ENCODE results near the gene CDC42. TPM values are rescaled to one million over a fixed set of nuclear protein-coding genes. Genes with fewer than 3 reads are reported as not detected.

The CDC42 gene
- total and polyA plus RNA-seq, 2 of the 13 experiments (the other 11 are each of a cell fraction or from before 2014, with no cell fraction given): 138 to 237 TPM

DNA sequence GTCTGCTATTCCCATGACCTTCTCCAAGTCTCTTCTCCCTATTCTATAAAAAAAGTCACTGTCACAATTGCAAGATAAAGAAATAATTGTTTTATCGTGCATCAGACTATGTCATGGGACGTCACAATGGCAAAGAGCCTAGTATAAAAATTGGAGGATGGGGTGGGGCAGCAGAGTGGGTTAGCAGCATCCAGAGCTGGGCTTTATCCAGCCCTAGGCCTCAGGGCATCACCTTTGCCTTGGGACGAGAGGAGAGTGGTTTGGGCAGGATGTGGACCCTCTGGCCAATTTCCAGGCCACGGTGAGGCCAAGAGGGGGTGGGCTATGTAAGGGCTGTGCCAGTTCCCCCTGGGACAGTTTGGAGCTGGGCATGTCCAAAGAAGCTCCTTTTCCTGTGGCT lies 64.7 kb downstream of the CDC42 start:
- WGBS (ENCODE audit: low lambda C conversion rate): 94% methylated on average over 3 of the region's 4 CpGs
- peaks cover 10% of the 10 kb centered on the region; the same call in 1 of the 2 replicates for H4K20me1 ChIP-seq (ENCODE audit: insufficient read depth, low read length)
- H3K9me3 ChIP-seq (ENCODE audit: low read length): no peaks in the 10 kb centered on the region
- no peak overlapping the region for H3K4me3 ChIP-seq (replicated peaks in 1 of 3; ENCODE audit: insufficient read depth in 1 of 3, low read depth in 2 of 3, low read length in 3 of 3)
- no peak overlapping the region for H3K4me2 ChIP-seq (ENCODE audit: low read depth, low read length)
- H3K27me3 ChIP-seq (ENCODE audit: control insufficient read depth in 1 of 2, insufficient read depth in 2 of 2, low read length in 2 of 2): no peaks in the 10 kb centered on the region
- FAIRE-seq (no peak), DNase-seq (ENCODE audit: low spot score) (no peak), ATAC-seq (no peak)
- CTCF ChIA-PET (ENCODE audit: low intra/inter-chr PET ratio, low total read pairs): no interaction called here
- TF ChIP-seq ZNF75D (CRISPR knock-in tag; IDR thresholded peaks at IDR 0.05; ENCODE audit: borderline replicate concordance) (no peak), RBM22 (optimal IDR thresholded peaks at IDR 0.05; ENCODE audit: low read length) (peak; percentile 8)
- H3K9ac ChIP-seq (ENCODE audit: insufficient read depth, low read depth, low read length): no peak overlapping the region
- no peak overlapping the region for H2AFZ ChIP-seq (ENCODE audit: low read length)
- H3K4me1 ChIP-seq (ENCODE audit: insufficient read depth, low read length): no peaks in the 10 kb centered on the region
- no peak overlapping the region for H3K27ac ChIP-seq (ENCODE audit: extremely low read length, insufficient read depth, low read length)
- no peaks in the 10 kb centered on the region for H3K79me2 ChIP-seq (ENCODE audit: insufficient read depth, low read length)
- peaks cover 1 to 11% of the 10 kb centered on the region in 2 experiments; a peak in 3 of 5 replicates for H3K36me3 ChIP-seq (replicated peaks in 1 of 2; ENCODE audit: control insufficient read depth in 1 of 2, insufficient read depth in 2 of 2, low read length in 2 of 2)
- no TSS peak for BruUV-seq (replicated peaks)
- intact Hi-C loops (cut with micrococcal nuclease; ENCODE audit: unreplicated experiment) (no loop called here), in situ Hi-C loops (cut with HindIII; ENCODE audit: extremely low pct_ligation_motif_present, low pct_unique_long_range_greater_than_20kb) (no loop called here)
- POLR2A ChIA-PET: no interaction called here

DNA sequence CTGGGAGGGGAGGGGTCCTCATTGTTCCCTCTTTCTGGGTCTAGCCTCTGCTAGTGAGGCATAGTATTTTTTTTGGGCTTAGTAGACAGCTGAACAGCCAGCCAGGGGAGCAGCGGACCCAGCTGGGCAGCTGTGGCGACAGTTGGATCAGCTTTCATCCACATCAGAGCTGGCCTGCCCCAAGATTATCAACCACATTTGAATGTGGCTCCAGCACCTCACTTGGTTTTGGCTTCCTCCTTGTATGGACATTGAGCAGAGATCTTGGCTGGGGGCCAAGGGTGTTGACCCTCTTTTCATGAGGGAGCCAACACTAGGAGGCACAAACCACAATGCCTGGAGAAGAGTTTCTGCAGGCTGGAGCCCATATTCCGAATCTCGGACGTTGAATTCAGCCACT lies 65.3 kb downstream of the CDC42 start:
- no peak for FAIRE-seq
- in situ Hi-C loops (cut with HindIII; ENCODE audit: extremely low pct_ligation_motif_present, low pct_unique_long_range_greater_than_20kb): no loop called here
- no peak for DNase-seq (ENCODE audit: low spot score)
- Histone ChIP-seq H3K4me2 (ENCODE audit: low read depth, low read length) (no peak overlapping the region), H3K27ac (ENCODE audit: extremely low read length, insufficient read depth, low read length) (no peak overlapping the region), H3K9ac (ENCODE audit: insufficient read depth, low read depth, low read length) (no peak overlapping the region), H4K20me1 (ENCODE audit: insufficient read depth, low read length) (peaks cover 9% of the 10 kb centered on the region; the same call in 1 of the 2 replicates), H3K4me3 (replicated peaks in 1 of 3; ENCODE audit: insufficient read depth in 1 of 3, low read depth in 2 of 3, low read length in 3 of 3) (no peak overlapping the region), H3K9me3 (ENCODE audit: low read length) (no peaks in the 10 kb centered on the region), H3K36me3 (replicated peaks in 1 of 2; ENCODE audit: control insufficient read depth in 1 of 2, insufficient read depth in 2 of 2, low read length in 2 of 2) (peaks cover 1 to 4% of the 10 kb centered on the region in 2 experiments; a peak in 3 of 5 replicates), H3K79me2 (ENCODE audit: insufficient read depth, low read length) (no peaks in the 10 kb centered on the region), H2AFZ (ENCODE audit: low read length) (no peak overlapping the region), H3K4me1 (ENCODE audit: insufficient read depth, low read length) (no peaks in the 10 kb centered on the region), H3K27me3 (ENCODE audit: control insufficient read depth in 1 of 2, insufficient read depth in 2 of 2, low read length in 2 of 2) (no peaks in the 10 kb centered on the region)
- WGBS (ENCODE audit: low lambda C conversion rate): no CpG with 5 or more reads among the region's 5 CpGs
- BruUV-seq (replicated peaks): no TSS peak
- intact Hi-C loops (cut with micrococcal nuclease; ENCODE audit: unreplicated experiment): no loop called here
- CTCF ChIA-PET (ENCODE audit: low intra/inter-chr PET ratio, low total read pairs): no interaction called here
- ATAC-seq: no peak
- POLR2A ChIA-PET: no interaction called here
- TF ChIP-seq ARNT (IDR thresholded peaks at IDR 0.05) (no peak), MTF2 (CRISPR knock-in tag; IDR thresholded peaks at IDR 0.05; ENCODE audit: borderline replicate concordance) (no peak), IKZF4 (CRISPR knock-in tag; IDR thresholded peaks at IDR 0.05; ENCODE audit: borderline replicate concordance, low read depth, not compliant biosample characterization) (no peak), ZKSCAN1 (IDR thresholded peaks at IDR 0.05; ENCODE audit: low read length) (no peak), ZNF543 (CRISPR knock-in tag; IDR thresholded peaks at IDR 0.05) (no peak), ZKSCAN5 (CRISPR knock-in tag; IDR thresholded peaks at IDR 0.05) (no peak), KLF16 (CRISPR knock-in tag; IDR thresholded peaks at IDR 0.05) (no peak), TOE1 (CRISPR knock-in tag; IDR thresholded peaks at IDR 0.05) (no peak), MIXL1 (CRISPR knock-in tag; IDR thresholded peaks at IDR 0.05) (no peak), FOXM1 (CRISPR knock-in tag; IDR thresholded peaks at IDR 0.05) (no peak), ZNF30 (CRISPR knock-in tag; IDR thresholded peaks at IDR 0.05) (no peak)
- TF ChIP-seq, protein P1, sequence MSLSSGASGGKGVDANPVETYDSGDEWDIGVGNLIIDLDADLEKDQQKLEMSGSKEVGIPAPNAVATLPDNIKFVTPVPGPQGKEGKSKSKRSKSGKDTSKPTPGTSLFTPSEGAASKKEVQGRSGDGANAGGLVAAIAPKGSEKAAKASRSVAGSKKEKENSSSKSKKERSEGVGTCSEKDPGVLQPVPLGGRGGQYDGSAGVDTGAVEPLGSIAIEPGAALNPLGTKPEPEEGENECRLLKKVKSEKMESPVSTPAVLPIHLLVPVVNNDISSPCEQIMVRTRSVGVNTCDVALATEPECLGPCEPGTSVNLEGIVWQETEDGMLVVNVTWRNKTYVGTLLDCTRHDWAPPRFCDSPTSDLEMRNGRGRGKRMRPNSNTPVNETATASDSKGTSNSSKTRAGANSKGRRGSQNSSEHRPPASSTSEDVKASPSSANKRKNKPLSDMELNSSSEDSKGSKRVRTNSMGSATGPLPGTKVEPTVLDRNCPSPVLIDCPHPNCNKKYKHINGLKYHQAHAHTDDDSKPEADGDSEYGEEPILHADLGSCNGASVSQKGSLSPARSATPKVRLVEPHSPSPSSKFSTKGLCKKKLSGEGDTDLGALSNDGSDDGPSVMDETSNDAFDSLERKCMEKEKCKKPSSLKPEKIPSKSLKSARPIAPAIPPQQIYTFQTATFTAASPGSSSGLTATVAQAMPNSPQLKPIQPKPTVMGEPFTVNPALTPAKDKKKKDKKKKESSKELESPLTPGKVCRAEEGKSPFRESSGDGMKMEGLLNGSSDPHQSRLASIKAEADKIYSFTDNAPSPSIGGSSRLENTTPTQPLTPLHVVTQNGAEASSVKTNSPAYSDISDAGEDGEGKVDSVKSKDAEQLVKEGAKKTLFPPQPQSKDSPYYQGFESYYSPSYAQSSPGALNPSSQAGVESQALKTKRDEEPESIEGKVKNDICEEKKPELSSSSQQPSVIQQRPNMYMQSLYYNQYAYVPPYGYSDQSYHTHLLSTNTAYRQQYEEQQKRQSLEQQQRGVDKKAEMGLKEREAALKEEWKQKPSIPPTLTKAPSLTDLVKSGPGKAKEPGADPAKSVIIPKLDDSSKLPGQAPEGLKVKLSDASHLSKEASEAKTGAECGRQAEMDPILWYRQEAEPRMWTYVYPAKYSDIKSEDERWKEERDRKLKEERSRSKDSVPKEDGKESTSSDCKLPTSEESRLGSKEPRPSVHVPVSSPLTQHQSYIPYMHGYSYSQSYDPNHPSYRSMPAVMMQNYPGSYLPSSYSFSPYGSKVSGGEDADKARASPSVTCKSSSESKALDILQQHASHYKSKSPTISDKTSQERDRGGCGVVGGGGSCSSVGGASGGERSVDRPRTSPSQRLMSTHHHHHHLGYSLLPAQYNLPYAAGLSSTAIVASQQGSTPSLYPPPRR (CRISPR knock-in tag; IDR thresholded peaks at IDR 0.05; ENCODE audit: borderline replicate concordance): no peak
- TF ChIP-seq, protein P2, sequence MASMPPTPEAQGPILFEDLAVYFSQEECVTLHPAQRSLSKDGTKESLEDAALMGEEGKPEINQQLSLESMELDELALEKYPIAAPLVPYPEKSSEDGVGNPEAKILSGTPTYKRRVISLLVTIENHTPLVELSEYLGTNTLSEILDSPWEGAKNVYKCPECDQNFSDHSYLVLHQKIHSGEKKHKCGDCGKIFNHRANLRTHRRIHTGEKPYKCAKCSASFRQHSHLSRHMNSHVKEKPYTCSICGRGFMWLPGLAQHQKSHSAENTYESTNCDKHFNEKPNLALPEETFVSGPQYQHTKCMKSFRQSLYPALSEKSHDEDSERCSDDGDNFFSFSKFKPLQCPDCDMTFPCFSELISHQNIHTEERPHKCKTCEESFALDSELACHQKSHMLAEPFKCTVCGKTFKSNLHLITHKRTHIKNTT (CRISPR knock-in tag; IDR thresholded peaks at IDR 0.05): no peak

Data from HepG2 (cell line).